Fibroblast of the aortic adventitia (primary cell): ENCODE results near the gene SELENOS. TPM values are rescaled to one million over a fixed set of nuclear protein-coding genes. Genes with fewer than 3 reads are reported as not detected.

Experiments
- DNase-seq: peaks from one replicate; pipeline ENCODE4 v3.0.0-alpha.2; 2010; ENCODE audit warnings: low read depth
- H3K4me3 ChIP-seq: 2 replicates; pipeline ENCODE4 v1.5.1; 2011; ENCODE audit warnings: low read depth, mild to moderate bottlenecking, control low read depth, low read length, moderate library complexity
- total RNA-seq: library from RNA; depleted of rRNA; stranded (reverse); fragments of >200 nt; gene quantifications from 2 replicates; pipeline ENCODE4 v1.2.3, GENCODE V29; 2012; ENCODE audit warnings: low replicate concordance
- TF ChIP-seq, protein P1 (sequence below): IDR thresholded peaks from 2 replicates; pipeline ENCODE4 v1.5.1; 2011; ENCODE audit warnings: mild to moderate bottlenecking, low read length, control low read depth, inconsistent platforms; ENCODE audit not compliant: insufficient read depth

The SELENOS gene
- total RNA-seq, 1 donor = 65.3 TPM

DNA sequence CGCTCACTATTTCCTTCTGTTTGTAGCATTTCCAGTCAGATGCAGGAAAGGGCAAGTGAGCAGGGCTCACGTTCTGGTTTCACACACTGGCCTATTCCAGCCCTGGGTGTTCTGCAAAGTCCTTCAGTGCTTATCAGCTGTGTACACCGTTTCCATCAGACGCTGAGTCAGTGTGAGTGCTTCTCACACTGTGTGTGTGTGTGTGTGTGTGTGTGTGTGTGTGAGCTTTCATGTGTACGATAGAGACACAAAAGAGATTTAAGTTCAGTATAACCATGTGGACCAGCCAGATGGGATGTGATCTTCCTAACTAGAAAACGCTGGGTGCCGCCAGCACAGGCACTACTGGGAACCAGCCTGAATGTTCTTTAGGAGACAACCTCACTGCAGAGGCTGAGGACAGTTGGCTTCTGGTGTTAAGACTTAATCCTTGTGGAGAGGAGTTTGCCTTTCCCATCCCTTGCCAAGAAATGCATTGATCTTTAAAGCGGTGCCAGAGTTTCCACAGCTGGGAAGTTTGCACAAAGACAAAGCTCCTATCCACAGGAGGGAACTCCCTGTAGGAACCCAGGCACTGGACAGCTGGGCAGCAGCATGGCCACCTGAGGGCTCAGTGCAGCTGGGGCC is 21.6 kb downstream of the SELENOS start:
- no peak overlapping the region for H3K4me3 ChIP-seq
- peak; percentile 86 for DNase-seq
- TF ChIP-seq, protein P1, sequence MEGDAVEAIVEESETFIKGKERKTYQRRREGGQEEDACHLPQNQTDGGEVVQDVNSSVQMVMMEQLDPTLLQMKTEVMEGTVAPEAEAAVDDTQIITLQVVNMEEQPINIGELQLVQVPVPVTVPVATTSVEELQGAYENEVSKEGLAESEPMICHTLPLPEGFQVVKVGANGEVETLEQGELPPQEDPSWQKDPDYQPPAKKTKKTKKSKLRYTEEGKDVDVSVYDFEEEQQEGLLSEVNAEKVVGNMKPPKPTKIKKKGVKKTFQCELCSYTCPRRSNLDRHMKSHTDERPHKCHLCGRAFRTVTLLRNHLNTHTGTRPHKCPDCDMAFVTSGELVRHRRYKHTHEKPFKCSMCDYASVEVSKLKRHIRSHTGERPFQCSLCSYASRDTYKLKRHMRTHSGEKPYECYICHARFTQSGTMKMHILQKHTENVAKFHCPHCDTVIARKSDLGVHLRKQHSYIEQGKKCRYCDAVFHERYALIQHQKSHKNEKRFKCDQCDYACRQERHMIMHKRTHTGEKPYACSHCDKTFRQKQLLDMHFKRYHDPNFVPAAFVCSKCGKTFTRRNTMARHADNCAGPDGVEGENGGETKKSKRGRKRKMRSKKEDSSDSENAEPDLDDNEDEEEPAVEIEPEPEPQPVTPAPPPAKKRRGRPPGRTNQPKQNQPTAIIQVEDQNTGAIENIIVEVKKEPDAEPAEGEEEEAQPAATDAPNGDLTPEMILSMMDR = no peak

DNA sequence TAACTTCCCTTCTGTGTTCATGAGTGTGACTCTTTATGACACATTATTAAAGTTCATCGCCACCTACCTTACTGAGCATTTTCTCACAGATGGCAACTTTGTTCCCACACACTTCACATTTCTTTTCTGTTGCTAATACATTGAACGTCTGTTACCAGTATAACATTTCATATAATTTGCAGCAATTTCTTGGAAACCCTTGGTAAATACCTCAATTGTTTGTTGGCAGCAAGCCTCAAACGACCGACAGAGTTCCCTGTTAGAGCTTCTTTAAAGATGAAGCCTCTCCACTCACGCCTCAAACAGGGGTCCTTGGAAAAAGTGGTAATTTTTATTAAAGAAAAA is 22.3 kb downstream of the SELENOS start:
- no peak for DNase-seq
- H3K4me3 ChIP-seq = no peak overlapping the region
- TF ChIP-seq, protein P1 = no peak

DNA sequence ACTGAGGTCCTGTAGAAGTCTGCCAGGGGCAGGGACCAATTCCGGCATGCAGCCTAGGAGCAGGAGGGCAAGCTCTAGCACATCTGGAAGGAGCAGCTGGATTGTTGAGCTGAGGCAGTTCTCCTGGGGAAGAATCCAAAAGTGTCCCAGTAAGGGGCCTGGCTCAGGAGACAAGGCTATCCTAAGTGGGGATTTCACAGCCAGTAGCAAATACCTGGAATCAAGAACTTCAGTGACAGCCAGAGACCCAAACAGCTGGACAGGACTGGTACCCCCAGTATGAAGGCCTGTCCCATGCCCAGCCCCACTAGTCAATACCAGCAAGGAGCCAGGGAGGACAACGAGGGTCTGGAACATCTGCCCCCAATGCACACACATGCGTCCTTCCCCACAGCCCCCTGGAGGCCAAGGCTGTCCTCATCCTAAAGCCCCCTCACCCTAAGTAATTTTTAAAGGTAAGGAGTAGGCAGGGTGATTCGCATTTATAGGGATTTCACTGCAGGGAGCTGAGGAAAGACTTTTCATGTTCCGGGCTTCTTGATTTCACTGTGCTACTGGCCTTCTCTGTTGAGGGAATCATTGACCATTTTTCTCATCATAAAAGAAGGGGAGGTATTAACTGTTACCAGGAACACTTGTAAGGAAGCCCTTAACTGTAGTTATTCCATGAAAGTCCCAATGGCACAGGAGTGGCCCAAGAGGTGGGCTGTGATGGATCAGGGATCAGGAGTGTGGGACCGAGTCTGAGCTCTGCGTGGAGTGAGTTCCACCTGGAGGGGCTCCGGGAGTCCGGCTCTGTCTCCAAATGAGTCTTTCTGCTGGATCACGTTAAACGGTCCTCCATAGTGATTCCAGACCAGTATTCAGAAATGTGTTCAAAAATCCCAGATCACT is 22.9 kb downstream of the SELENOS start:
- no peak for DNase-seq
- no peak overlapping the region for H3K4me3 ChIP-seq
- TF ChIP-seq, protein P1 = no peak

DNA sequence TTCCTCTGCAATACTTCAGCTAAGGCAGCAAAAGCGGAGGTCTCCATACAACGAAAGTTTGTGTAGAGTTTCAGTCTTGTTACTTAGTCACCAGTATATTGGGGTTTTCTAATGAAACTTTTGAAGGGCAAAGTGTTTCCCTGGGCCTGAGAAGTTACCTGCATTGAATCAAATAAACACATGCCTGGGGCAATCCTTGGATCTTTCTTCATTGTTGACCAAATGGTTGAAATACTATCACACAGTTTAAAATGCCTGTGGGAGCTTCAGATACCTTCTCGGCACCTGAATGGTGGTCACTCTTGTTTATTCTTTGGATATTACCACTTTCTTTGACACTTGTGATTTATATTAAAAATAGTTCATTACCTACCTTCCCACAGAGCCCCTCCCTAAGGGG is 24.4 kb downstream of the SELENOS start:
- no peak for DNase-seq
- peak overlapping the region; percentile 76 for H3K4me3 ChIP-seq
- TF ChIP-seq, protein P1 = no peak

DNA sequence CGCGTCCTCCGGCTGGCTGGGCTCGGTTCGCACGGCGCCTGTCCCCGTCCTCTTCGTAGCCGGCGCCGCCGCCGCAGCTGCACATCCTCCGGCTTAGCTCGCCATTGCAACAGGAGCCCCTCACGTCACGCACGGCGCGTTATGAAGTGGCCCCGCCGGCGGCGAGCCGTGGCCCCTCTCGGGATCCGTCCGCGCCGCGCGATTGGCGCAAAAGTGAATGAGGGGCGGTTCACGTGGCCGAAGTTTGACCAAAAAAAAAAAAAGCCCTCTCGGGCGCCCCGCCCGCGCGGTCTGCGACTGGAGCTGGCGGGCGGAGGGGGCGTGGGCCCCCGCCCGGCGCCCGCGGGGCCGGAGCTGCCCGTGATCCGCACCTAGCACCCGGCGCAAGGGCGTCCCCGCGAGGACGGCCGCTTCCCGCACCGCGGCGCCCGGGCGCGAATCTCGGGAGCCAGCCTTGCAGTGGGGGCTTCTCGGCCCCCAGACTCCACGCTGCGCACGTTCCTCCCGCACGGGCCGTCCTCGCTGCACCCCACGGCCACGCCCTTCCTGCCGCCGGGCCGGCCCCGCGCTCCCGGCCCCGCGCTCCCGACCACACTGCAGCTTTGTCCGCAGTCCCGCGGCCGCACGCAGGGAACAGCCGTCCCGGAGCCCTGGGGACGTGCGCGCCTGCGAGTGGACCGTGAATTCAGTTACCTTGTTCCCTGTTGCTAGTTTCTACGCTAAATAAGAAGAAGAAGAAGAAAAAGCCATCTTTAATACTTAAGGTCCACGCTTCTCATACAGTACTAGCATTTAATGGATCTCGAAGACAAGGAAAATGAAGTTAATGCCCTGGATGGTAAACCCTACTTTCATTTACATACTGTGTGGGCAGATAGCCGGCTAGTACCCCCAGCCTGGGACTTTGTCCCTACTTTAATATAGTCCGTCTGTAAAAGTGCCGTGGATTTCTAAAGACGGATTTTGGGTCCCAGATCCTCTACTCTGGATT is 25.2 kb downstream of the SELENOS start, which contains the start of gene CHSY1:
Gene CHSY1 (minus strand): TSS at position 219 of the 991 bp plus-strand sequence. CDS start 592 bp downstream, outside the sequence.
- H3K4me3 ChIP-seq = peak within 1 kb of the TSS; percentile 89
- peak; percentile 94 for DNase-seq
- TF ChIP-seq, protein P1 = no peak
